WI38 (cell line): ENCODE results near the gene MXI1.
"Not testable (repeated sequence)": the region's sequence is repeated elsewhere in the genome, so short reads cannot be mapped to it uniquely, and the experiment has no call there.

Source experiments
- H3K4me3 ChIP-seq: 2 replicates; pipeline ENCODE4 v1.5.1; 2011; ENCODE audit warnings: low read depth, mild to moderate bottlenecking, control low read depth, low read length
- TF ChIP-seq, protein P1 (sequence below): IDR thresholded peaks from 2 replicates; pipeline ENCODE4 v1.5.1; 2012; ENCODE audit warnings: low read depth, mild to moderate bottlenecking, control low read depth, low read length

MXI1 gene

DNA sequence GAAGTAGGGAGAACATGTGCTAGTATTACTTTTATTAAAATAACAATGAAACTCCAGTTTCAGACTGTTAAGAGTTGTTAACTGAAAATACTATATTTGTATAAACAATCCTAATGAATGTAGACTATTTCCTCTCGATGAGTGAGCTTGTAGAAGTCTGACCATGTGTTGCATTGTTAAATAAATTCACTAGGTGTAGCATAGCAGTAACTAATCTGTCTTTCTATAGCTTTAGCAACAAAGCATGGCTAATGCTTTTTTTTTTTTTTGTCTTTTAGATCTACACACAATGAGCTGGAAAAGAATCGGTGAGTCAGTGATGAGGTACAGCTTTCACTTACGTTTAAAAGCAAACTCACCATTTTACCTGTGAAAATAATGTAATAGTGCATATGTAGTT lies 37.1 kb downstream of the MXI1 start:
- no peak overlapping the region for H3K4me3 ChIP-seq
- TF ChIP-seq, protein P1, sequence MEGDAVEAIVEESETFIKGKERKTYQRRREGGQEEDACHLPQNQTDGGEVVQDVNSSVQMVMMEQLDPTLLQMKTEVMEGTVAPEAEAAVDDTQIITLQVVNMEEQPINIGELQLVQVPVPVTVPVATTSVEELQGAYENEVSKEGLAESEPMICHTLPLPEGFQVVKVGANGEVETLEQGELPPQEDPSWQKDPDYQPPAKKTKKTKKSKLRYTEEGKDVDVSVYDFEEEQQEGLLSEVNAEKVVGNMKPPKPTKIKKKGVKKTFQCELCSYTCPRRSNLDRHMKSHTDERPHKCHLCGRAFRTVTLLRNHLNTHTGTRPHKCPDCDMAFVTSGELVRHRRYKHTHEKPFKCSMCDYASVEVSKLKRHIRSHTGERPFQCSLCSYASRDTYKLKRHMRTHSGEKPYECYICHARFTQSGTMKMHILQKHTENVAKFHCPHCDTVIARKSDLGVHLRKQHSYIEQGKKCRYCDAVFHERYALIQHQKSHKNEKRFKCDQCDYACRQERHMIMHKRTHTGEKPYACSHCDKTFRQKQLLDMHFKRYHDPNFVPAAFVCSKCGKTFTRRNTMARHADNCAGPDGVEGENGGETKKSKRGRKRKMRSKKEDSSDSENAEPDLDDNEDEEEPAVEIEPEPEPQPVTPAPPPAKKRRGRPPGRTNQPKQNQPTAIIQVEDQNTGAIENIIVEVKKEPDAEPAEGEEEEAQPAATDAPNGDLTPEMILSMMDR: no peak

DNA sequence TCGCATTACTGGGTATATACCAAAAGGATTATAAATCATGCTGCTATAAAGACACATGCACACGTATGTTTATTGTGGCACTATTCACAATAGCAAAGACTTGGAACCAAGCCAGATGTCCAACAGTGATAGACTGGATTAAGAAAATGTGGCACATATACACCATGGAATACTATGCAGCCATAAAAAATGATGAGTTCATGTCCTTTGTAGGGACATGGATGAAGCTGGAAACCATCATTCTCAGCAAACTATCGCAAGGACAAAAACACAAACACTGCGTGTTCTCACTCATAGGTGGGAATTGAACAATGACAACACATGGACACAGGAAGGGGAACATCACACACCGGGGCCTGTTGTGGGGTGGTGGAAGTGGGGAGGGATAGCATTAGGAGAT lies 40.4 kb downstream of the MXI1 start:
- H3K4me3 ChIP-seq: not testable (repeated sequence)

DNA sequence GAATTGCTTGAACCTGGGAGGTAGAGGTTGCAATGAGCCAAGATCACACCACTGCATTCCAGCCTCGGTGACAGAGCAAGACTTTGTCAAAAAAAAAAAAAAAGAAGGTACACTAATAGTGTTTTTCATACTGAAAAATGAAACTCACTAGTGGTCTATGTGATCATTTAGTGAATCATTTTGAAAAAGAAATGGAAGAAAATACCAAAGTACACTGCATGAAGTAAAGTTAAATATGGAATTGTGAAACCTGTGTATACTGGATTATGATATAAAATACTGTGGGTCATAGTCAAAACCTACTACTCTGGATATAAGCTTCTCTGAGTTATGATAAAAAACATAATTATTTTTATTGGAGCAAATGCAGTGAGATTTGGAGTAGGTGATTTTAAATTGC lies 42.1 kb downstream of the MXI1 start:
- not testable (repeated sequence) for H3K4me3 ChIP-seq

DNA sequence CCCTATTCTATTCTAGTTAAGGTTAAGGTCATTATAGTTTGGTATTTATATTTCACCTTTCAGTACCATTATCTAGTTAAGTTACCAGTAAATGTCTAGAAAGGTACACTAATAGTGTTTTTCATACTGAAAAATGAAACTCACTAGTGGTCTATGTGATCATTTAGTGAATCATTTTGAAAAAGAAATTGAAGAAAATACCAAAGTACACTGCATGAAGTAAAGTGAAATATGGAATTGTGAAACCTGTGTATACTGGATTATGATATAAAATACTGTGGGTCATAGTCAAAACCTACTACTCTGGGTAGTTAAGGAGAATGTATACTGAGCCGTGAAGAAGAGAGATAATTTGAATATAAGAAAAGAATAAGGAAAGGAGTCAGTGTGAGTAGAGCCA lies 44.0 kb downstream of the MXI1 start:
- not testable (repeated sequence) for H3K4me3 ChIP-seq

DNA sequence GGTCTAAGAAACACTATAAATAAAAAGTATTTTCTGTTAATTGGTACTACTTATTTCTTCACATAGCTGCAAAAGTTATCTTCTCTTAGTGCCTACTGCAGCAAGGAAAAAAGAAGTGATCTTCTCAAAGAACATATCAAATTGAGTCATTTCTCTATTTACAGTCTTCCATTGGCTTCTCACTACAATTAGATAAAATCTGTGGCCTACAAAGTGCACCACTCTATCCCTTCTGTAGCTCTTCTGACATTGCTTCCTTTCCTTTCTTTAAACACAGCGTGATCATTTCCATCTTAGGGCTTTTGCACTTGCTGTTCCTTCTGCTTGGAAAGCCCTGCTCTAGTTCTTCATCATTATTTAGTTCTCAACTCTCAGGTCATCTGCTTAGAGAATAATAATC lies 44.7 kb downstream of the MXI1 start:
- TF ChIP-seq, protein P1: no peak
- no peak overlapping the region for H3K4me3 ChIP-seq

DNA sequence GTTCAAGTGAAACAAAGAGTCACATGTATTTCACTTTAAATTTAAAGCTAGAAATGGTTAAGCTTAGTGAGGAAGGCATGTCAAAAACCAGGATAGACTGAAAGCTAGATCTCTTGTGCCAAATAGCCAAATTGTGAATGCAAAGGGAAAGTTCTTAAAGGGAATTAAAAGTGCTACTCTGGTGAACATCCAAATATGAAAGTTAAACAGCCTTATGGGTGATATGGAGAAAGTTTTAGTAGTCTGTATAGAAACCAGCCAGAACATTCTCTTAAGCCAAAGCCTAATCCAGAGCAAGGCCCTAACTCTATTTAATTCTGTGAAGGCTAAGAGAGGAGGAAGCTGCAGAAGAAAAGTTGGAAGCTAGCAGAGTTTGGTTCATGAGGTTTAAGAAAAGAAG lies 47.1 kb downstream of the MXI1 start:
- no peak overlapping the region for H3K4me3 ChIP-seq
- TF ChIP-seq, protein P1: no peak

DNA sequence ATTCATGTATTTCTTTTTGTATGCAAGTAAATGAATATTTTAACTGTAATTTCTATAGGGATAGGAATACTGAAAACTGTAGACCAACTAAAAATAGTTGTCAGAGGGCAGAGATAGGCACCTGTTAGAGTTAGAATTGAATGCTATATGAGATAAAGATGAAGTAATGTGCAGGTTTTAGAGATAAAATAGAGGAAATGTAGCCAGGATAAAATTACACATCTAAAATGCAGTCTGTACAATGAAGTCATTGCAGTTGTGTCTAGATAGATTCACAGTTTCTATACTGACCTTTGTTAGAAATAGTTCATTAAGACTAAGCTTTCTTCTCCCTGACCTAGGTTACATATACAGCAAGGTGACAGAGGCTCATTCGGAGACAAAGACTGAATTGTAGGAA lies 51.1 kb downstream of the MXI1 start:
- TF ChIP-seq, protein P1: no peak
- H3K4me3 ChIP-seq: no peak overlapping the region

DNA sequence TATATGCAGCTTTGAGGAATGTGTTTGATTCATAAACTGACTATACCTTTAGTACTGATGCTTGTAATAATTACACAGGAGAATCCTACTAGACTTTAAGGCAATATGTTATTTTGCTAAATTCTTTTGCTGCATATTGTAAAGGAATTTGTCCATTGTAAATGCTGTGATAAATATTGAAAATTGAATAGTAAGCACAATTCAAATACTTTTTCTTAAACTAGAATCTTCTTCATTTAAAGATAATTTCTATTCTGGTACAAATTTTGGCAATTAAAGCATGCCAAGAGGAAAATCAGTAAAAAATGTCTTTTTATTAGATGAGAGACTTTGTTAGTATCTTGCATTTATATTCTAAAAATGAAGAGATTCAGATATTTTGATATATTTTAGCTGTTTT lies 51.9 kb downstream of the MXI1 start:
- no peak overlapping the region for H3K4me3 ChIP-seq
- TF ChIP-seq, protein P1: no peak

DNA sequence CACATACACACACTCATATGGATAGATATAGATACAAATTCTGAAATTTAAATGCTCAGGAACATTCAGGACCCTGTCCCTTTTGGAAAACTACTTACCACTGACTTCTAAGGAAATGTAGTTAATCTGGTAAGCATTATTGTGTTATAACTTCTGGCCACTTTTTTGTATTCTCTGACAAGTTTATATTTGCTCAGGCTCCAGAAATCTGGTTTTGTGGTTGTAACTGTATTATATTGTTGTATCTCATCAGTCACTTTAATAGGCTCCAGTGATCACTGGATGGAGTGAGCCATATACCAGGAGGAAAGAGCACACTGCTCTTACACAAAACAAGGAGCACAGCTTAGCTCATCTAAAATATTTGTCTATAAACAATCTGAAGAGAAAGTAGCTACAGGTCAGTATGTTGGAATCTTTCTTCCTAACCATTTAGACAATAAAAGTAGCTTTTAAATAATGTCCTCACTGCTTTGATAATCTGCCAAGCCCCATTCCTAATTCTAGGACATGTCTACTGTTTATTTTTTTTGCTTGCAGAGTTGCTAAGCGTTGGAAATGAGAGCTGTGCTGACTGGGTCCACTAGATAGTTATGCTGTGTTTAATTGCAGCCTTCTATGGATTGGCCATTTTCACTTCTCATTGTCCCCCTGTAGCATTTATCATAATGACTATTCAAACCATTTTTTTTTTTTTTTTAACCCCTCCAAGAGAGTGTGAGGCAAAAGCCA lies 53.5 kb downstream of the MXI1 start:
- TF ChIP-seq, protein P1: no peak
- no peak overlapping the region for H3K4me3 ChIP-seq
